B cell (primary cell): ENCODE measurements around the gene HSPH1. TPM values are rescaled to one million over a fixed set of nuclear protein-coding genes. Genes with fewer than 3 reads are reported as not detected.

Source experiments
- ATAC-seq: fragments of 200-7000 bp; cut with Tn5 transposase; one replicate; pipeline ENCODE4 v1.10.0; 2021; ENCODE audit warnings: low read depth, mild to moderate bottlenecking, moderate number of reproducible peaks, moderate library complexity
- CTCF ChIA-PET: fragments of 350-600 bp; sonication (Branson Sonifier 250); formaldehyde crosslinking; loops from one replicate; lab custom pipeline; 2021; ENCODE audit warnings: antibody characterized with exemption, inconsistent platforms; lab: Charles Lee
- POLR2A ChIA-PET: fragments of 350-600 bp; sonication (Branson Sonifier 250); formaldehyde crosslinking; loops from one replicate; lab custom pipeline; 2021; ENCODE audit warnings: antibody characterized with exemption; lab: Charles Lee
- DNase-seq: peaks from one replicate; pipeline ENCODE4 v3.0.0; 2013
- H2AFZ ChIP-seq: 2 replicates; pipeline ENCODE4 v1.6.1; 2012; ENCODE audit warnings: mild to moderate bottlenecking, low read depth, low read length; ENCODE audit not compliant: insufficient read depth, poor library complexity, severe bottlenecking
- H3K27ac ChIP-seq, 2 donors: 1 replicate in 1 of 2; 2 replicates in 1 of 2; pipeline ENCODE4 v1.5.1; 2012 to 2013; ENCODE audit warnings: low read length in 2 of 2, mild to moderate bottlenecking in 2 of 2, moderate library complexity in 1 of 2
- H3K27me3 ChIP-seq, 4 experiments: fragments of 200-600 bp in 1 of 4; sonication (generic) in 1 of 4; replicated peaks in 1 of 4; 1 replicate in 2 of 4; 2 replicates in 2 of 4; pipeline versions ENCODE4 v1.6.1 to v1.7.0; 2013 to 2016; ENCODE audit warnings: low read length in 3 of 4, mild to moderate bottlenecking in 2 of 4, mixed read lengths in 1 of 4, moderate library complexity in 1 of 4; ENCODE audit not compliant: insufficient read depth in 4 of 4, control insufficient read depth in 3 of 4; ENCODE audit errors: control extremely low read depth in 1 of 4
- H3K36me3 ChIP-seq, 2 experiments: replicated peaks in 1 of 2; 1 replicate in 1 of 2; 2 replicates in 1 of 2; pipeline versions ENCODE4 v1.6.1 to v1.7.1; 2013; ENCODE audit warnings: low read length in 1 of 2; ENCODE audit not compliant: insufficient read depth in 2 of 2, control insufficient read depth in 1 of 2; ENCODE audit errors: control extremely low read depth in 1 of 2, extremely low read depth in 1 of 2
- H3K4me1 ChIP-seq, 2 donors: fragments of 200-600 bp in 1 of 2; sonication (generic) in 1 of 2; 1 replicate in 1 of 2; 2 replicates in 1 of 2; pipeline versions ENCODE4 v1.5.1 to v1.6.1; 2013 to 2017; ENCODE audit warnings: low read length in 2 of 2; ENCODE audit not compliant: control insufficient read depth in 2 of 2, insufficient read depth in 2 of 2
- H3K4me2 ChIP-seq: replicated peaks from 2 replicates; pipeline ENCODE3; 2012; ENCODE audit warnings: mild to moderate bottlenecking, low read depth, low read length; ENCODE audit not compliant: poor library complexity, severe bottlenecking
- H3K4me3 ChIP-seq, 5 experiments: fragments of 200-600 bp in 1 of 5; sonication (generic) in 1 of 5; 1 replicate in 3 of 5; 2 replicates in 2 of 5; pipeline versions ENCODE4 v1.5.1 to v1.7.0; 2011 to 2016; ENCODE audit warnings: low read length in 4 of 5, mild to moderate bottlenecking in 4 of 5, low read depth in 2 of 5, control low read depth in 1 of 5, moderate library complexity in 1 of 5; ENCODE audit not compliant: insufficient read depth in 1 of 5; ENCODE audit errors: control extremely low read depth in 1 of 5, extremely low read depth in 1 of 5
- H3K79me2 ChIP-seq: fragments of 200-600 bp; sonication (generic); one replicate; pipeline ENCODE4 v1.6.0; 2016; ENCODE audit warnings: low read length; ENCODE audit not compliant: control insufficient read depth, insufficient read depth
- H3K9ac ChIP-seq: fragments of 200-600 bp; sonication (generic); 2 replicates; pipeline ENCODE4 v1.6.1; 2017; ENCODE audit warnings: mild to moderate bottlenecking, low read length, moderate library complexity
- H3K9me3 ChIP-seq, 3 donors: one replicate each; pipeline versions ENCODE4 v1.6.1 to v1.7.1; 2013; ENCODE audit warnings: low read length in 2 of 3; ENCODE audit not compliant: control insufficient read depth in 2 of 3, insufficient read depth in 1 of 3; ENCODE audit errors: control extremely low read depth in 1 of 3
- H4K20me1 ChIP-seq: 2 replicates; pipeline ENCODE4 v1.6.0; 2012; ENCODE audit warnings: mild to moderate bottlenecking, low read length; ENCODE audit not compliant: insufficient read depth, control insufficient read depth, poor library complexity, severe bottlenecking
- H3K27ac Mint-ChIP-seq: one replicate; pipeline ENCODE4 v1.8.0; 2021; ENCODE audit warnings: mixed read lengths
- H3K27me3 Mint-ChIP-seq: one replicate; pipeline ENCODE4 v1.8.0; 2021; ENCODE audit warnings: mixed read lengths
- H3K4me1 Mint-ChIP-seq: one replicate; pipeline ENCODE4 v1.8.0; 2021; ENCODE audit warnings: mixed read lengths
- H3K4me3 Mint-ChIP-seq: one replicate; pipeline ENCODE4 v1.8.0; 2021; ENCODE audit warnings: mixed read lengths
- H3K9me3 Mint-ChIP-seq: one replicate; pipeline ENCODE4 v1.8.0; 2022; ENCODE audit warnings: mixed read lengths; ENCODE audit not compliant: insufficient read depth
- EZH2 ChIP-seq: IDR thresholded peaks from 2 replicates; pipeline ENCODE4 v1.6.1; 2012; ENCODE audit warnings: borderline replicate concordance, low read depth, mild to moderate bottlenecking, moderate library complexity, low read length; ENCODE audit not compliant: insufficient read depth, poor library complexity, severe bottlenecking
- WGBS: methylation state at CpG from one replicate; pipeline ENCODE4 v1.1.5; 2013; ENCODE audit warnings: missing lambda C conversion rate; ENCODE audit not compliant: insufficient coverage; 5-methylcytosine and 5-hydroxymethylcytosine counted together
- intact Hi-C: fragments of 100-400 bp; cut with micrococcal nuclease; formaldehyde crosslinking; loops from one replicate; pipeline ENCODE4 v1.10.0; 2022
- polyA plus RNA-seq: library from polyadenylated mRNA; depleted of rRNA; stranded (reverse); fragments of >200 nt; gene quantifications from 2 replicates; pipeline ENCODE4 v1.2.3, GENCODE V29; 2012
- total RNA-seq, 2 donors: library from RNA; stranded (reverse); fragments of 120-200 nt in 1 of 2; gene quantifications; 1 replicate in 1 of 2; 2 replicates in 1 of 2; pipeline versions ENCODE4 v1.2.3 to v1.2.4, GENCODE V29; 2013 to 2022
- TF ChIP-seq, protein P1 (sequence below): fragments of 200-600 bp; IDR thresholded peaks from one replicate; pipeline ENCODE4 v1.8.0; 2022; ENCODE audit warnings: antibody characterized with exemption, mild to moderate bottlenecking

The HSPH1 gene
- total and polyA plus RNA-seq, 2 donors (not counting 1 experiment from before 2014, with no cell fraction given): 15.4 to 56.4 TPM

GRCh38 chr13:31110169-31110568, 51.5 kb downstream of the HSPH1 start:
- Histone ChIP-seq H3K27ac (no peak overlapping the region), H3K4me2 (no peak overlapping the region), H3K36me3 (no peaks in the 10 kb centered on the region), H3K27me3 (peaks cover 0 to 6% (median 0%) of the 10 kb centered on the region in 4 experiments), H3K79me2 (no peaks in the 10 kb centered on the region), H2AFZ (no peak overlapping the region), H3K9me3 (no peaks in the 10 kb centered on the region), H3K4me3 (no peak overlapping the region), H3K4me1 (no peaks in the 10 kb centered on the region), H3K9ac (no peak overlapping the region), H4K20me1 (no peaks in the 10 kb centered on the region)
- DNase-seq: no peak
- ChIA-PET CTCF (no interaction called here), POLR2A (no interaction called here)
- H3K27ac Mint-ChIP-seq: no peak overlapping the region
- H3K4me1 Mint-ChIP-seq: no peaks in the 10 kb centered on the region
- intact Hi-C loops: no loop called here
- WGBS: 90% methylated on average over 6 of the region's 7 CpGs
- no peak for ATAC-seq
- H3K9me3 Mint-ChIP-seq: no peaks in the 10 kb centered on the region
- TF ChIP-seq EZH2: no peak
- H3K4me3 Mint-ChIP-seq: no peak overlapping the region
- H3K27me3 Mint-ChIP-seq: peaks cover 24% of the 10 kb centered on the region

DNA sequence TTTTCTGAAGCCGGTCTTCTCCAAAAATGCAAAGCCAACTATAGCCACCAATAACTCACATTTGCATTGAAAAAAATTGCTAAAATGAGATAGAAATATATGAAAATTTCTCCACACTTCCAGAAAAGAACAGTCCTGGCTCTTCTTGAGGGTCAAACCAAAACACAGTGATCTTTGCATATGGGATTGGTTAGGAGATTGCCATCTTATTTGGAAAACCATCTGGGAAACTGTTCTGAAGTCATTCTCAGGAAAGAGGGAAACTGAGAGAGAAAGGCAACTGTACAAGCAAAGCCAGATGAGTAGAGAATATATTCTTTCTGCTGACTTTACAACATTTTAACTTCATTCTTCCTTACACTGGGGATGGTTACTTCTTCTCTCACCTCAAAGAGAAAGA, 54.6 kb downstream of the HSPH1 start:
- H3K4me1 Mint-ChIP-seq: no peaks in the 10 kb centered on the region
- Histone ChIP-seq H3K36me3 (no peaks in the 10 kb centered on the region), H3K4me1 (no peaks in the 10 kb centered on the region), H3K27me3 (peaks cover 0 to 4% (median 0%) of the 10 kb centered on the region in 4 experiments), H4K20me1 (no peaks in the 10 kb centered on the region), H3K9me3 (no peaks in the 10 kb centered on the region), H3K9ac (no peak overlapping the region), H2AFZ (no peak overlapping the region), H3K27ac (no peak overlapping the region), H3K4me2 (no peak overlapping the region), H3K4me3 (no peak overlapping the region), H3K79me2 (no peaks in the 10 kb centered on the region)
- WGBS: no CpG with 5 or more reads among the region's 1 CpG
- no peak overlapping the region for H3K27ac Mint-ChIP-seq
- no peaks in the 10 kb centered on the region for H3K9me3 Mint-ChIP-seq
- TF ChIP-seq, protein P1, sequence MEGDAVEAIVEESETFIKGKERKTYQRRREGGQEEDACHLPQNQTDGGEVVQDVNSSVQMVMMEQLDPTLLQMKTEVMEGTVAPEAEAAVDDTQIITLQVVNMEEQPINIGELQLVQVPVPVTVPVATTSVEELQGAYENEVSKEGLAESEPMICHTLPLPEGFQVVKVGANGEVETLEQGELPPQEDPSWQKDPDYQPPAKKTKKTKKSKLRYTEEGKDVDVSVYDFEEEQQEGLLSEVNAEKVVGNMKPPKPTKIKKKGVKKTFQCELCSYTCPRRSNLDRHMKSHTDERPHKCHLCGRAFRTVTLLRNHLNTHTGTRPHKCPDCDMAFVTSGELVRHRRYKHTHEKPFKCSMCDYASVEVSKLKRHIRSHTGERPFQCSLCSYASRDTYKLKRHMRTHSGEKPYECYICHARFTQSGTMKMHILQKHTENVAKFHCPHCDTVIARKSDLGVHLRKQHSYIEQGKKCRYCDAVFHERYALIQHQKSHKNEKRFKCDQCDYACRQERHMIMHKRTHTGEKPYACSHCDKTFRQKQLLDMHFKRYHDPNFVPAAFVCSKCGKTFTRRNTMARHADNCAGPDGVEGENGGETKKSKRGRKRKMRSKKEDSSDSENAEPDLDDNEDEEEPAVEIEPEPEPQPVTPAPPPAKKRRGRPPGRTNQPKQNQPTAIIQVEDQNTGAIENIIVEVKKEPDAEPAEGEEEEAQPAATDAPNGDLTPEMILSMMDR: no peak
- TF ChIP-seq EZH2: no peak
- intact Hi-C loops: no loop called here
- CTCF ChIA-PET: no interaction called here
- ATAC-seq: no peak
- peaks cover 12% of the 10 kb centered on the region for H3K27me3 Mint-ChIP-seq
- no peak for DNase-seq
- POLR2A ChIA-PET: no interaction called here
- H3K4me3 Mint-ChIP-seq: no peak overlapping the region
